ENCODE data around the gene TFRC.
"Not testable (repeated sequence)": the region's sequence is repeated elsewhere in the genome, so short reads cannot be mapped to it uniquely, and the experiment has no call there.

The TFRC gene

DNA sequence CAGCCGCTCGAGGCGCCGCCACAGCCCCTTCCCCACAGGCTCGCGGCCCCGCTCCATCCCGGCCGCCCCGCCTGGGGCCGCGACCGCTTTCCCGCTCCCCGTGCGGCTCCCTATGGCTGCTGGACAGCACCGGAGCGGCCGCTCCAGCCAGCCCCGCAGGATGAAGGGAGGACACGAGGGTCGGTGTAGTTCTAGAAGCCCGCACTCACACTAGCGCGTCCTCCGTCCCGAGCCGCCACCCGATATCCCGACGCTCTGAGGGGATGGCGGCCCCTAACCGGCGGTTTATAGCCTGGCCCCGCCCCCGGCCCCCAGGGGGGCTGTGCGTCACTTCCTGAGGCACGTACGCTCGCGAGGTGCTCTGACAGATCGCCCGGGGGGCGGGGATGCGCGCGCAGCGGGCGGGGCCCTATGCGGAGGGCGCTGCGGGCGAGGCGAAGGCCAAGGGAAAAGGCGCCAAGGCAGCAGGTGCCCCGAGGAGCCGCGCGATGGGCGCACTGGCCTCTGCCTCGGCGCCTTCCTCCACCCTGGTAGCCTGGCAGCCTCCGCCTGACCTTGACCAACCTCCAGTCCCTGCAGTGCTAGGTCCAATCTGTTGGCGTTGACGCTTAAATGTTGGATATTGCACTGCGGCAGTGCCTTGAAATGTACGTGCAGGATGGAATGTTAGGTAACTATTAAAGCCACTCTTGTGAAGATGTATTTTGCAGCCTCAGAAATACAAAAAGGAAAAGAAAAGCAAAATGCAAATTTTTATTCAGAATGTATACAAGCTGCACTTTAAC lies at the start of gene TFRC:
Gene TFRC (minus strand): TSS at position 257 of the 785 bp plus-strand sequence. CDS start 4,991 bp downstream, outside the sequence.
- DNase-seq = peak; percentile 89 to 90

GRCh38 chr3:196128172-196128843 lies 46.4 kb upstream of the TFRC start:
- no peak for DNase-seq

DNA sequence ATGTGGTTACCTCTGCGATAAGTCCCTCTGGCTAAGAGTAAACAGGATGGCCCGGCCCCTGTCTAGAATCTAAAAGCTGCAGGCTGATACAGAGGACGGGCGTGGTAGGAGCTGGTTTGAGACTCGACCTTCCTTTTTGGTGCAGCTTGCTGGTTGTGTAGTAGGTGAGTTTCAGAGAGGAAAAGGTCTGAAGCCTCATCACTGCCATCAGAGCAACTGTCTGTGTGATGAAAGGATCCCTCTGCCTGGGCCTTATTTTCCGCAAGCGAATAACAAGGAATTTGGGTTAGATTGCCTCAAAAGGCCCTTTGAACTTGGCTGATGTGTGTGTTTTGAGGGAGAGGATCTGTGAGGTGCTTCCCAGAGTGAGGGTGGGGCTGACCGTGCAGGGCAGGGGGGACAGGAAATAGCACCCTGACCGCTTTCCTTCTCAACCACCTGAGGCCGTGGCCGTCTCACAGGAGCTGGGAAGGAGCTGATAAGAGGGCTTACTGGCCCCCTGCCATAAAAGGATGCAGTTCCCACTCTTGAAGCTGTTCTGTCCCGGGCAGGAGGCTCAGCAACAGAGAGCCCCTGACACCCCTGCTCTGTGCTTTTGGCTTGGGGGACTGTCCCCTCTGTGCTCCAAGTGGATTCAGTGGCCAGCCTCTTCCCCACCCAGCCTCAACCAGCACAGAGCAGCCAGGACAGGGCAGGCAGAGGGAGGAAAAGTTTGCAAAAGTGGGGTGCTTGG lies 45.6 kb upstream of the TFRC start:
- DNase-seq = no peak

GRCh38 chr3:196124608-196125007 lies 42.7 kb upstream of the TFRC start:
- DNase-seq = no peak

DNA sequence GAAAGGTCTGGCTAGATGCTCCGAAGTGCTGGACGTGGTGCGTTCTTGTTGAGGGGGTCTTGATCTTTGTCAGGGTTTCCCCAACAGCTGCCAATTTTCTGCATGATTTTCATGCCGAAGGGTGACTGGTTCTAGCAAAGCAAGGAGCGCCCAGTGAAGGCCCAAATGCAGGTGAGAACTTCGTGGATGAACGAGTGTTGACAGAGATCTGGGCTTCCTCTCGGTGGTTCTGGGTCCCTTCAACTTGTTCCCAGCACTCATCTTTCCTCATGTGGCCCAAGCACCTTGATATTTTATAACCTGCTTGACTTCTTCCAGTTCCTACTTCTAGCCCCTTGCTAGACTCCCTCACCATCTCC lies 40.8 kb upstream of the TFRC start:
- no peak for DNase-seq

GRCh38 chr3:196122021-196122687 lies 40.3 kb upstream of the TFRC start:
- no peak for DNase-seq

GRCh38 chr3:196121066-196121465 lies 39.2 kb upstream of the TFRC start:
- DNase-seq = no peak

GRCh38 chr3:196120291-196120951 lies 38.5 kb upstream of the TFRC start:
- peak in 1 of 2 donors; percentile 11 for DNase-seq

DNA sequence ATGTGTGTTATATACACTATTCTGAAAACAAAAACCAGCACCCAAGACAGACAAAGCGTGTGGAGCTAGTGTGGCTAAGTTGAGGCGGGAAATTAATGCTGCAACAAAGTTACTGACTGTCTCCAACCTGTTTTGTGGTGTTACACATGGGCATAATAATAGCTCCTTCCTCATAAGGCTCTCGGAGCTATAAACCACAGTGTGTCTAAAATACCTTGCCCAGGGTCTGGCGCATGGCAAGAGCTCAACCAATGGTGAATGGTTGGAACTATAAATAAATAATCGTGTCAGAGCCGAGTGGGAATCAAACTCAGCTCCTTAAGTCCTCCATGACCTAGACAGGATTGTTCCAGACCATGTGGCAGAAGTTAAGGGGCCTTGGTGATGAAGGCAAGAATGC lies 35.9 kb upstream of the TFRC start:
- DNase-seq = no peak

DNA sequence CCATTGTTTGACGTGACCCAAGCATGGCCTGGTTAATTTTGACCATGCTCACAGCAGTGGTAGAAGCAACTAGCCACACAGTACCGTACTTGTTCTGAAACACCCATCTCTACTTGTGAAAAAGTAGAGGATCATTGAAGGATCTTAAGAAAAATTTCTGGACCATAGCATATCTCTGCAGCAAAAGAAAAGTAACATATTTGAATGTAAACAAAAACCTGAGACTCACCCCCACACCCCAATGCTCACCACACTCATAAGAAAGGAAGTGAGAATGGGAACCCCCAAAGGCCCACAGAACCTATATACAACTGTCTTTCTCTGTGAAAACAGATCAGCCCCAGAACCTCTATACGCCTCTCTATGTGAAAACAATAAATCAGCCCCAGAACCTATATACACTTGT lies 33.8 kb upstream of the TFRC start:
- no peak for DNase-seq

GRCh38 chr3:196111939-196112386 lies 30.1 kb upstream of the TFRC start:
- DNase-seq = no peak

DNA sequence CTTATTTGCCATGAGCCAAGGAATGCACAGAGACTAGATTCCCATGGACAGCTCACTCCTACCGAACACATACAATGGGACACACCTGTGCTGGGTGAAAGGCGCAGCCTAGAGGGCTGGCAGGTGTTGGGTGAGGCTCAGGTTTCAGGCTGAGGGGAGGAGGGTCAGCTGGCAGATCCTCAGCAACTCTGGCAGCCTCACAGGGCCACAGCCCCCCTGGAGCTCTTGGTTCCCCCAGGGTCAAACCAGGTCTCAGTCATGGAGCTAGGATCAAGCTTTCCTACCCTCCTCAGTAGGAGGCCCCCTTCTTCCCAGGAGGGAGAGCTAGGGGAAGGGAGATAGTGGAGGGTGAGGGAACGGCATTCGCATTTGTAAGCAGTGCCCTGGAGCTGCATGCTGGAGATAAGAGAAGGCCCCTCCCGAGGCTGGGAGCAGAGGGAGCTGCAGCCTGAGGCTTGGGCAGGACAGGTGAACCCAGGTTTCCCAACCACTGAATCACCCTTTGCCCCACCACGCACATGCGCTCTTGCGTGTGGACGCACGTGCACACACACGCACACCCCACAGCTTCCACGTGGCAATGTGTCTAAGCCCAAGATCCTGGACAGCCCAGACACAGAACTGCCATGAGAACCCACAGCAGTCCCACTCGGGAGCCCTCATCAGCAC lies 26.3 kb upstream of the TFRC start:
- no peak for DNase-seq

DNA sequence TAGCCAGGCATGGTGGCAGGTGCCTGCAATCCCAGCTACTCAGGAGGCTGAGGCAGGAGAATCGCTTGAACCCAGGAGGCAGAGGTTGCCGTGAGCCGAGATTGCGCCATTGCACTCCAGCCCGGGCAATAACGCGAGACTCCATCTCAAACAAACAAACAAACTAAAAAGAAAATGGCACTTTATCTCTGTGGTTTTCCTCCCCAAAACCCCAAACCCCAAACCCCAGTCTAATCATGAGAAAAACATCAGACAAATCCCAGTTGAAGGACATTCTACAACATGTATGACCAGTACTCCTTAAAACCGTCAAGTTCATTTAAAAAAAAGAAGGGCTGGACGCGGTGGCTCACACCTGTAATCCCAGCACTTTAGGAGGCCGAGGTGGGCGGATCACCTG lies 22.8 kb upstream of the TFRC start:
- DNase-seq = not testable (repeated sequence)

- not testable (repeated sequence) for DNase-seq
Measured at GRCh38 chr3:196098365-196098980, 16.6 kb upstream of the TFRC start.

DNA sequence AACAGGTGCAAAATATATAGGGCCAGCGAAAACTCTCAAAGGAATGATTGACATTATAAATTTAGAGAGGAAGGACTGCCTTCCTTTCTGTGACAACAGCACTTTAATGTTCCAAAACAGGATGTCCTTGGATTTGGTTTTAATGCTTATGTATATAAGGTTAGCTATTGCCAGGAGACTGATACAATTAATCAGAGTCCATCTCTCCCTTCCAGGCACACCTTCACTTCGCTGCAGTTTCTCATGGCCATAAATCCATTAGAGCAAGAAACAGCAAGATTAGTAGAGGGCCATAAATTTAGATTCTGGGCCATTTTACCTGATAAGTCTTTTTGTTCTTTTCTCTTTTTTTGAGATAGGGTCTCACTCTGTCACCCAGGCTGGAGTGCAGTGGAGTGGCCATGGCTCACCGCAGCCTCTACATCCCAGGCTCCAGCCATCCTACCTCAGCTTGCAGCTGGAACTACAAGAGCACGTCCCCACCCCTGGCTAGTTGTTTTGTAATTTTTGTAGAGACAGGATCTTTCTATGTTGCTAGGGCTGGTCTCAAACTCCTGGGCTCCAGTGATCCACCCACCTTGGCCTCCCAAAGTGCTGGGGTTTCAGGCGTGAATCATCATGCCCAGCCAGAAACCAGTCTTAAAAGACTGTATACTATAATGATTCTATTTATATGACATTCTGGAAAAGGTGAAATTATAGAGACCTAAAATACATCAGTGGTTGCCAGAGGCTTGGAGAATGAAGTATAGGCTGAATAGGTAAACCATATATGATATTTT lies 15.7 kb upstream of the TFRC start:
- no peak for DNase-seq

- DNase-seq = peak; percentile 52 to 57
Measured at GRCh38 chr3:196096382-196096953, 14.6 kb upstream of the TFRC start.

- DNase-seq = no peak
Measured at GRCh38 chr3:196093317-196094111, 11.6 kb upstream of the TFRC start.

- DNase-seq = no peak
Measured at GRCh38 chr3:196087906-196088305, 6.0 kb upstream of the TFRC start.

DNA sequence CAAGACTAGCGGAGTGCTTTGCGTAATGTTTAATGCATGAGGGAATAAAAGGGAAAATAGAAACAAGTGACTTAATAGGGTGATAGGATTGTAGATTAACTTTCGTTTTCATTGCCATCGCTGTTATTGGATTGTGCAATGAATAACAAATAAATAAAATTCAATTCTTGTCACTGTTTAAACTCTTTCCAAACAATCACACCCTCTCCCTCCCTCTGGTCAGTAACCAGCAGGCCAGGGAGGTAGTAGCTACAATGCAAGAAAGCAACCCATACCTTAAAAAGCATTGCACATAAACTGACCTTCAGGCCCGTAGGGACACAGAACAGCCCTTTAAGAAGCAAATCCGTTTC lies 705 bp upstream of the TFRC start:
- no peak for DNase-seq
